BE2C (cell line): Measurements from ENCODE around the gene SEC16A.

Source experiments
- DNase-seq: peaks from one replicate; pipeline ENCODE4 v3.0.0-alpha.2; 2020
- H3K27me3 ChIP-seq: fragments of 250-450 bp; sonication (Bioruptor Pico); 2 replicates; pipeline ENCODE4 v1.5.1; 2020; ENCODE audit warnings: mild to moderate bottlenecking
- H3K36me3 ChIP-seq: fragments of 250-450 bp; sonication (Bioruptor Pico); 2 replicates; pipeline ENCODE4 v1.5.1; 2020; ENCODE audit warnings: mild to moderate bottlenecking
- H3K4me1 ChIP-seq: fragments of 250-450 bp; sonication (Bioruptor Pico); 2 replicates; pipeline ENCODE4 v1.5.1; 2020
- H3K4me3 ChIP-seq: 2 replicates; pipeline ENCODE4 v1.5.1; 2011; ENCODE audit warnings: low read depth, low read length
- H3K9me3 ChIP-seq: fragments of 250-450 bp; sonication (Bioruptor Pico); 2 replicates; pipeline ENCODE4 v1.5.1; 2020
- TF ChIP-seq, protein P1 (sequence below): IDR thresholded peaks from 2 replicates; pipeline ENCODE4 v1.5.1; 2012; ENCODE audit warnings: mild to moderate bottlenecking, low read depth, low read length

Gene SEC16A

DNA sequence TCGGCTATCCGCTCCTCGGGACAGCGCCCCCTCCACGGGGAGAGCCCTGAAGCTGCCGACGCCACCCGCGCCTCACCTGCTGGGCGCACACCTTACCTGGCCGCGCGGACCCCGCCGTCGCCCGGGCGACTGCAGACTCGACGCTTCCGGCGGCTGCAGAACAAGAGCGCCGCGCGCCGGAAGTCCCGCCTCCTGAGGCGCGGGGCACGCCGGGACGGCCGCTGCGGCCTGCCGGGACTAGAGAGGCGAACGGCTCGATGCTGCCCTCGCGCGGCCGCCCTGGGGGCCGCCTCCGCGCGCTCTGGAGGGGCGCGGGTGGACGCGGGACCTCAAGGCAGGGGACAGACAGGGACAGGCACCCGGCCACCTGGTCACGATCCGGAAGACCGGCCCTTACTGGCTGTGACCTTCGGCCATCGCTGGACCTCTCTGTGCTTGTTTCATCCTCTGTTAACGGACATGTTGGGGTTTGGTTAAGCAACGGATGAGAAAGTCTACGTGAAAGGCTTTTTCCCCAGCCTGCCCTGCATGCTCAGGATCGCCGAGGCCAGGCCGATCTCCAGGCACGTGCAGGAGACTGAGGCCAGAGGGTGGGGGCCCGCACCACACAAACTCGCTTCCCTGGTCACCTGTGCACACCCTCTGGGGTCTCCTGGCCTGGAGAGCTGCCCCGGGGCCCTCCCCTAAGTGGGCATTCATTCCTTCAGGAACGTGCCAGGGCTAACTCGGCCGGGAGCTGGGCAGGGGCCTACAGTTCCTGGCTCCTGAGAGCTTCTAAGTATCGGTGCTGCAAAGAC, 82.6 kb downstream of the SEC16A start, which contains the start of gene SNAPC4:
Gene SNAPC4, minus strand, starts transcription at position 133 of the 797 bp plus-strand sequence. CDS start 1,742 bp downstream, outside the sequence.
- peak; percentile 93 for DNase-seq
- no peaks in the 10 kb centered on the region for H3K27me3 ChIP-seq
- H3K36me3 ChIP-seq, result peaks cover 61% of the 10 kb centered on the region
- peak within 1 kb of the TSS; percentile 81 for H3K4me3 ChIP-seq
- peaks cover 5% of the 10 kb centered on the region for H3K4me1 ChIP-seq
- TF ChIP-seq, protein P1, sequence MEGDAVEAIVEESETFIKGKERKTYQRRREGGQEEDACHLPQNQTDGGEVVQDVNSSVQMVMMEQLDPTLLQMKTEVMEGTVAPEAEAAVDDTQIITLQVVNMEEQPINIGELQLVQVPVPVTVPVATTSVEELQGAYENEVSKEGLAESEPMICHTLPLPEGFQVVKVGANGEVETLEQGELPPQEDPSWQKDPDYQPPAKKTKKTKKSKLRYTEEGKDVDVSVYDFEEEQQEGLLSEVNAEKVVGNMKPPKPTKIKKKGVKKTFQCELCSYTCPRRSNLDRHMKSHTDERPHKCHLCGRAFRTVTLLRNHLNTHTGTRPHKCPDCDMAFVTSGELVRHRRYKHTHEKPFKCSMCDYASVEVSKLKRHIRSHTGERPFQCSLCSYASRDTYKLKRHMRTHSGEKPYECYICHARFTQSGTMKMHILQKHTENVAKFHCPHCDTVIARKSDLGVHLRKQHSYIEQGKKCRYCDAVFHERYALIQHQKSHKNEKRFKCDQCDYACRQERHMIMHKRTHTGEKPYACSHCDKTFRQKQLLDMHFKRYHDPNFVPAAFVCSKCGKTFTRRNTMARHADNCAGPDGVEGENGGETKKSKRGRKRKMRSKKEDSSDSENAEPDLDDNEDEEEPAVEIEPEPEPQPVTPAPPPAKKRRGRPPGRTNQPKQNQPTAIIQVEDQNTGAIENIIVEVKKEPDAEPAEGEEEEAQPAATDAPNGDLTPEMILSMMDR, result peak; percentile 73
- no peaks in the 10 kb centered on the region for H3K9me3 ChIP-seq

DNA sequence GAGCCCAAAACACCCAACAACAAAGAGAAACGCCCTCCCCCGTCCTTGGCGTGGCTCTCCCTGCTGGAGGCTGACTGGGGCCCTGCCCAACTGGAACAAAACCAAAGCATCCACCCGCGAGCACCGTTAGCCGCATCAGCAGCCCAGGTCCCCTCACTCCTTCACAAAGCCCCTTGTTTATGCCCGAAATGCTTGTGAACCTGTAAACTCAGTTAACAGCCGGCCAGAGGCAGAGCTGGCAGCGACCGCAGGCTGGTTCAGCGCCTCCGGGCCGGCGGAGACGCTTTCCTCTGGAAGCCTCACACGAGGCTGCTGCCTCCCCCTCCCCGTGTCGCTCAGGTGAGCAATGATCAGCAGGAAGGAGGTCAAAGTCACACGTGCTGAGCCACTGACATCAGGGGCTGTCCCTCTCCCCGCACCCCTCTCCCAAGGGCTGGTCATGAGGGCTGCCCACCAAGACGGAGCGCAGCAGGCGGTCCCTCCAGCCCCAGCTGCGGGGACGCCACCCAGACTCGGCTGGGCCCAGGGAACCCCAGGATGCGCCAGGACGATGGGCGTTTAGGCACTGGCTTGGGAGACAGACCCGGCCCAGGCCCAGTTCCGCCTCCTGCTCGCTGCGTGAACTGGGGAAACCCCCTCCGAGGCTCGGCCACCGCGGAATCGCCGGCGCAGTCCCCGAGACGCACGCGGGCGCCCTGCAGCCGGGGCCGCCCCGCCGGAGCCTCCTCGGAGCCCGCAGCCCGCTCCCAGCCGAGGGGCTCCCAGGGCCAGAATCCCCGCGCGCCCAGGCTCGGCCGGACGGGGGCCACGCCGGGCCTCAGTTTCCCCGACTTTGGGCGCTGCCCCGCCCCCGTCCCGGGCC, 83.4 kb downstream of the SEC16A start:
- peak overlapping the region; percentile 81 for H3K4me3 ChIP-seq
- DNase-seq, result no peak
- H3K27me3 ChIP-seq, result no peaks in the 10 kb centered on the region
- TF ChIP-seq, protein P1, result no peak
- peaks cover 5% of the 10 kb centered on the region for H3K4me1 ChIP-seq
- H3K36me3 ChIP-seq, result peaks cover 61% of the 10 kb centered on the region
- H3K9me3 ChIP-seq, result no peaks in the 10 kb centered on the region

DNA sequence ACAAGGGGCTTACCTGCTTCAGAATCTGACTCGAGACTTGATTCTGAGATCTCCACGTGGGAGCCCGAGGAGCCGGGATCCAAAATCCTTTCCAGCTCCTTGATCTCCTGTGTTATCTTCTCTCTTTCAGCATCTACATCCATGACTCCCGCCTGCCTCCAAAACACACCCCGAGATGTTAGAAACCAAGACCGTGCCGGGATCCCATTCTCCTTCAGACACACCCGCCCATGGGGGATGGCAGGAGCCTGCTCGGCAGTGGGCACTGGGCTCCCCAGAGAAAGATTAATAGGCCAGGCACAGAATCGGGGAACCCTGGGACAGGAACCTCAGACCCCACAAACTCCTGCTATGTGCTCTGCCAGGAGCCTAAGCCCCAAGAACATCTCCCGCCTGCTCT, 84.6 kb downstream of the SEC16A start:
- H3K4me3 ChIP-seq, result peak overlapping the region; percentile 81; the same call in 1 of the 2 replicates
- DNase-seq, result no peak
- no peaks in the 10 kb centered on the region for H3K9me3 ChIP-seq
- H3K36me3 ChIP-seq, result peaks cover 62% of the 10 kb centered on the region
- TF ChIP-seq, protein P1, result no peak
- peaks cover 5% of the 10 kb centered on the region for H3K4me1 ChIP-seq
- no peaks in the 10 kb centered on the region for H3K27me3 ChIP-seq

DNA sequence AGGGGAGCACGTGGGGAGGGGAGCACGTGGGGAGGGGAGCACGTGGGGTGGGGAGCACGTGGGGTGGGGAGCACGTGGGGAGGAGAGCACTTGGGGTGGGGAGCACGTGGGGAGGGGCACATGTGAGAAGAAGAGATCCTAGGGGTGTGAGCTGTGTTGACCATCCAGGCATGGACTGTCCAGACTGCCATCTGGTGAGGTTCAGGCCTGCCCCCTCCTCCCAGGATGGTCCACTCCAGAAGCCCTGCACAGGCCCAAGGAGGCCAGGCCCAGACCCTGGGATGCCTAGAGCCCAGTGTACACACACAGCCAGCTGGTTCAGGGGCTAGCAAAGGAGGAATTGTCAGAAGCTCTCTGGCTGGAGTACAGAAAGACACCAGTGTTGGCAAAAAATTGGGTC, 85.2 kb downstream of the SEC16A start:
- Histone ChIP-seq H3K36me3 (peaks cover 68% of the 10 kb centered on the region), H3K9me3 (no peaks in the 10 kb centered on the region), H3K4me3 (no peak overlapping the region), H3K27me3 (no peaks in the 10 kb centered on the region), H3K4me1 (peaks cover 5% of the 10 kb centered on the region)
- TF ChIP-seq, protein P1, result no peak
- DNase-seq, result no peak

DNA sequence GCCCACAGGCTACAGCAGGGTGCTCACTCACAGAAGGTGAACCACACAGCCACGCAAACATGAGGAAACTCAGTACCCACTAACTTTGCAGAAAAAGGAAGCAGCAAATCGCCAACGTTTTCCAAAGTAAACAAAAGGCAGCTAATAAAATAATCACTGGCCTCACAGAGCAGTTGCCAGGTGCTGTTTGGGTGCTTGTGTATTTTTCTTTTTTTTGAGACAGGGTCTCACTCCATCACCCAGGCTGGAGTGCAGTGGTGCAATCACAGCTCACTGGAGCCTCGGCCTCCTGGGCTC, 86.7 kb downstream of the SEC16A start:
- DNase-seq, result no peak
- TF ChIP-seq, protein P1, result no peak
- H3K27me3 ChIP-seq, result no peaks in the 10 kb centered on the region
- peaks cover 71% of the 10 kb centered on the region for H3K36me3 ChIP-seq
- H3K4me3 ChIP-seq, result no peak overlapping the region
- no peaks in the 10 kb centered on the region for H3K9me3 ChIP-seq
- peaks cover 5% of the 10 kb centered on the region for H3K4me1 ChIP-seq
